T-helper 1 cell (primary cell): Measurements from ENCODE around the gene DRC7.

ENCODE experiments used
- DNase-seq, 5 donors: peaks; one replicate each; pipeline ENCODE4 v3.0.0-alpha.2; 2012 to 2020
- total RNA-seq, 4 donors: gene quantifications; one replicate each; lab custom pipeline; 2026; lab: John Stamatoyannopoulos, UW

DRC7 gene
- total RNA-seq: 0 reads per million in 4 donors

DNA sequence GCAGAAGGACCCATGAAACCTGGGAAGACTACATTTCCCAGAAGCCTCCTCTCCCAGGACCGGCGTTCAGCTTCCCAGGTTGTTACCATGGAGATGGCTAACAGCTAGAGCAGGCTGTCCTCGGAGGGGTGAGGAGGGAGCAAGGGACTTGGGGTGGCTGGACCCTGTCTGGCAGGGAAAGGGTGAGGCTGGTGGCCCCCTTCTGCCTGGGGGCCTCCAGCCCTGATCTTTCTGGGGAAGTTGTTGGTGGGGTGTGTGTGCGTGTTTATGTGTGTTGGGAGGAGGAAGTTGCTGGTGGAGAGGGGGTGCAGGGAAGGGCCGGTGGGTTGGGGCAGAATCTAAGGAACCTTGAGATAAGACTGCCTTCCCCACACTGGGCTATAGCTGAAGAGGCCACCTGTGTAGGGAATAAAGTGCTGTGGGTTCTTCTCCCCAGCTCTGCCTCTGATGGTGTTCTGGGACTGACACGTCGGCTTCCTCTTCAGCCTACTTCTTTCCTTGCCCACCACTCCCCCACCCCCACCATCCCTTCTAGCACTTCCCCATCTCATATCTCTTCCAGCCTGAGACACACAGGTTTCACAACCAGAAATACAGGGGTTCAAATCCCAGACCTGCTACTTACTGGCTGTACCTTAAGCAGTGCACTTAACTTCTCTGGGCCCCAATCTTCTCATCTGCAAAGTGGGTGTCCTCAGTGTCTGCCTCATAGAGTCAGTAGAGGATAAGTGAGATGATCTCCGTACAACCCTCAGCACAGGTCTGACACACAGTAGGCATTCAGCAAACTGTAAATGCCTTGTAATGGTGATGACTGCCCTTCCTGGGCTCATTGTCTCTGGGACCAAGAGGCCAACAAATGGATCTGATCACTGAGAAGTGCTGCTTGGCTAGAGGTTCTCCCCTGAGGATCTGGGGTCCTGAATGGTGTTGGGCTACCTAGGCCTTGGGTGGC, at the start of gene DRC7:
Gene DRC7 (plus strand): TSS at position 82 of the 955 bp plus-strand sequence. CDS start 3,144 bp downstream, outside the sequence.
- DNase-seq: peak in 1 of 5 donors; percentile 33

DNA sequence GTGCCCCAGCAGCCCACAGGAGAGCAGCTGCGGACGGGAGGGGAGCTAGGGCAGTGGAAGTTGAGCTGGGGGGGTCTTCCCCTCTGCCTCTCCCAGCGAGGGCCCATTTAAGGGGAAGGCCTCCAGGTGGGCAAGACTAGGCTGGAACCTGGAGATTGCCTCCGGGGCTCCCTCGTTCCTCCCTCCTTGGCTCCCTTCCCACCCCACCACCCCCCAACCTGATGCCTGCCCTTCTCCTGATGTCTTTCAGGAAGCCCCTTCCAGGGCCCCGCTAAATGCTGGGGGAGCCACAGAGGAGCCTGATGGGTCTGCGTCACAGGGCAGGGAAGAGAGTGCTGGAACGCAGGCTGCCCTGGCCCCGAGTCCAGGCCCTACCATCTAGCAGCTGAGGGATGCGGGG, 49.4 kb upstream of the DRC7 start:
- no peak for DNase-seq

DNA sequence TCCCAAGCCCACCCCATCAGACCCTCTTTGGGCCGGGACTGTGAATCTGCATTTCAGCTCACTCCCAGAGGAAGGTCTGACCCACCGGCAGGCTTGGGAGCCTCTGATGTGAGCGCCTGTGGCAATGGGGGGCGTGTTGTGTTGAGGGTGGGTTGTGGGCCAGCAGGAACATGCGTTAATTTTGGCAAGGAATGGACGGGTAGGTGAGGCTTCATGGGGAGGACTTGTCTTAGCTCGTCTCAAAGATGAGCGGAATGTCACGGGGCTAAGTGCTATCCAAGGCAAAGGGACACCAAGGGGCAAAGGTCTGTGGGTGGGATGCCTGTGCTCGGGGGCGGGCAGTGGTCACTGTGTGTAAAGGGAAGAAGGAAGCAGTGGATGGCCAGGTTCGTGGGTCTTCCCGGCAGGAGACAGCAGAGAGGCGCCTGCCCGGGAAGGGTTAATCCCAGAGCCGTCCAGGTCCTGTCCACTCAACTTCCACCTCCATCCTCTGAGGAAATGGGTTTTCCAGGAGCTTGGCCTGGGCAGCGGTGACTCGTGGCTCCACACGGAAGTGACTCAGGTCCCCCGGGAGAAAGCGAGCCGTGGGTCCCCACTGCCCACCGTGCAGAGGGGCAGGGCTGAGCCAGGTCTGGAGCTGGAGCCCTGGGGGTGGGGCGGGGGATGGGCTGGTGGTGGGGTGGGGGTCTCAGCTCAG, 48.8 kb upstream of the DRC7 start:
- DNase-seq: no peak

DNA sequence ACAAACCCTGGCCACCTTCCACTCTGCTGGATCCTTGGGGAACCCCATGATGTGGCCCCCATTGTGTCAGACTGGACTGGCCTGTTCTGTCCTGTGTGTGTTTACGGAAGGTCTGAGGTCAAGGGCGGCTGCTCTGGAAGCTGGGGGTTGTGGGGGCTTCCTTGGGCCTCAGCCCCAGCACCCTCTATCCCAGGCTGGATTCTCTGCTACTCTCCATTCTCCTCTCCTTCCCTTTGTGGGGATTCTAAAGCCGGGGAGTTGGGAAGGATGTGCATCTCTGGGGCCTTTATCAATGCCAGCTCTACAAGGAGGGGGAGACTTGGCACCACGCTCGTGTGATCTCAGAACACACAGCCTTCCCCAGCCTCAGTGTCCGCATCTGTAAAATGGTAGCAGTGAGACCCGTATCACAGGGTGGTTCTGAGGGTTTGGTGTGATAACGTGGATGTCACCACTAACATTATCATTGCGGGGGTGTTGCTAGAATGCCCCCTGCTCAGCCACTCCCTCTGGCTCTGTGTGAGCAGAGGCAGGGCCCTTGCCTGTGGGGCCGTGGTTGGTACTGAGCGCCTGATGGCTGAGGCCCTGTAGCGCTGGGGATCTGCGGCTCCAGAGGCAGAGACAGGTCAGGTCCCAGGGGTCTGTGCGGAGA, 48.1 kb upstream of the DRC7 start:
- no peak for DNase-seq

GRCh38 chr16:57647136-57647875, 47.3 kb upstream of the DRC7 start:
- no peak for DNase-seq

DNA sequence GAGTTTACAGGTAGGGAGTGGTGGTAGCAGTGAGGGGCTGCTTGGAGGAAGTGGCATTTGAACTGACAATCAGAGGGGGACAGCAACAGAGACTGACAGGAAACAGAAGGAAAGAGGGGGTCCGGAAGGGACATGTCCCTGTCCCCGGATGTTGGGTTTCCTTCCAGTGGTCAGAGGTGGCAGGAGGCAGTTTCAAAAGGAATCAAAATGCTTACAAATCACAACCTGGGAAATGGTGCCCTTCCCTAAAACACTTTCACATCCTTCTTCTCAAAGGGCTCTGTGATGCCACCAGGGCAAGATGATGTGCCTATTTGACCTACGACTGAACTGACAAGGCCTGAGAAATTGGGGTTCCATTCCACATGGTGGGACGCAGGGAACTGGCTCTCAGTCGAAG, 46.5 kb upstream of the DRC7 start:
- DNase-seq: no peak

- DNase-seq: peak; percentile 60 to 84 (median 77)
Observed at GRCh38 chr16:57648581-57649442, 45.8 kb upstream of the DRC7 start.

DNA sequence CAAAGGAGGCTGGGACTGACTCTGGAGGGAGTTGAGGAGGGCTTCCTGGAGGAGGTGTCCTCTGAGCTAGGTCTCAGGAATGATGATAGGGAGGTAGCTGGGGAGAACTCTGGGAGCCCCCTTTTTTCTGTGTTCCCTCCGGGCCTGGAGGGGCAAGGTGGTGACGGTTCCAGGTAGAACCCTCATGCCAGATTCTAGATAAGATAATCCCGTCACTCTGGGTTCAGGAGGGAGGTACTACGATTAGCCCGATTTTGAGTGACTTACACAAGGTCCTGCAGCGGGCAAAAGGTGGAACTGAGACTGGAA, 45.2 kb upstream of the DRC7 start:
- DNase-seq: no peak

DNA sequence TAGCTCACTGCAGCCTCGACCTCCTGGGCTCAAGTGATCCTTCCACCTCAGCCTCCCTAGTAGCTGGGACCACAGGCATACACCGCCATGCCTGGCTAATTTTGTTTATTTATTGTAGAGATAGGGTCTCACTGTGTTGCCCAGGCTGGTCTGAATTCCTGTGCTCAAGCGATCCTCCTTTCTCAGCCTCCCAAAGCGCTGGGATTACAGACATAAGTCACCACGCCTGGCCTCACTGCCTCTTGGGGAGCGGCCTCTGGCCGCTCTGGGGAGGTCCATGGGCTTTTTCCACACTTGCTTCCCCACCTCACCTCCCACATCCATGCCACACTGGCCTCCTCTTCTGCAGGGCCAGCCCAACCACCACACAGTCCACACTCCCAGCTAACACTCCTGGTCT, 44.8 kb upstream of the DRC7 start:
- DNase-seq: no peak

GRCh38 chr16:57651344-57652333, 43.0 kb upstream of the DRC7 start:
- DNase-seq: peak in 1 of 5 donors; percentile 71

DNA sequence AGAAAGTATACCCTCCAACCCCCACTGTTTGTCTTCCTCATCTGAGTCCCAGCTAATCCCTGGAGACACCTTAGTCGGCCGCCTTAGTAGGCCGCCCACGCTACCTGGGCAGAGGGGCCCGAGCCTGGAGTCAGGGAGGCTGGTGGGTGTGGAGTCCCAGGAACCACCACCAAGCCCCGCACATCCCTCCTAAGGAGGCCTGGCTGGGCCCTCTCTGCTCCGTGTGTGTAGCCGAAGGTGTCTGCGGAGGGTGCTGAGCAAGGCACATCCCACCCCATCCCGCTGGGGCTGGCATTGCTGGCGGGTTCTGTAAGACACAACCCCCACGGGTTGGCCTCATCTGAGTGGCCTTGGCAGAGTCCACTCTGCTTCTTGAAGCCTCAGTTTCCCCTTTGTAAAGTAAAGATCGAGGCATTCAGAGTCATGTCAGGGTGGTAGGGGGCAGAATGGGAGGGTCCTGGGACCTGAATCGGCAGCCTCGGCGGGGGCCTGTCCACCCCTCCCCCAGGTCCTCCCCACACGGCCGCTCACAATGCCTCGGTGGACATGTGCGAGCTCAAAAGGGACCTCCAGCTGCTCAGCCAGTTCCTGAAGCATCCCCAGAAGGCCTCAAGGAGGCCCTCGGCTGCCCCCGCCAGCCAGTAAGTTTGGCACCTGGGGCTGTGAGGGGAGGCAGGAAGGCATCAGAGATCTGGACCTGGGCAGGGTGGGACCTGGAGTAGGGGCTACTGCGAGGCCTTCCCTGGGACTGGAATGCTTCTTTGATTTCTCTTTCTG, 41.7 kb upstream of the DRC7 start:
- DNase-seq: no peak

DNA sequence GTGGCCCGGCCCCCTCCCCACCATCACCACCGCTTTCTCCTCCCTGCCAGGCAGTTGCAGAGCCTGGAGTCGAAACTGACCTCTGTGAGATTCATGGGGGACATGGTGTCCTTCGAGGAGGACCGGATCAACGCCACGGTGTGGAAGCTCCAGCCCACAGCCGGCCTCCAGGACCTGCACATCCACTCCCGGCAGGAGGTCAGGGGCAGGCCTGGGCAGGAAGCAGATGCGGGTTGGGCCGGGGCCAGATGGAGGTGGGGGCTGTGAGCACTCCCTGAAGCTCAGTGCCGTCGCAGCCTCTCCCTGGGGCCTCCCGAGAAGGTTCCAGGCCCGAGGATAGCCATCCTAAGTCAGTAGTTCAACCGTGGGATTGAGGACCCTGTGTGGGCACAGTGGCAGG, 40.7 kb upstream of the DRC7 start:
- DNase-seq: no peak

DNA sequence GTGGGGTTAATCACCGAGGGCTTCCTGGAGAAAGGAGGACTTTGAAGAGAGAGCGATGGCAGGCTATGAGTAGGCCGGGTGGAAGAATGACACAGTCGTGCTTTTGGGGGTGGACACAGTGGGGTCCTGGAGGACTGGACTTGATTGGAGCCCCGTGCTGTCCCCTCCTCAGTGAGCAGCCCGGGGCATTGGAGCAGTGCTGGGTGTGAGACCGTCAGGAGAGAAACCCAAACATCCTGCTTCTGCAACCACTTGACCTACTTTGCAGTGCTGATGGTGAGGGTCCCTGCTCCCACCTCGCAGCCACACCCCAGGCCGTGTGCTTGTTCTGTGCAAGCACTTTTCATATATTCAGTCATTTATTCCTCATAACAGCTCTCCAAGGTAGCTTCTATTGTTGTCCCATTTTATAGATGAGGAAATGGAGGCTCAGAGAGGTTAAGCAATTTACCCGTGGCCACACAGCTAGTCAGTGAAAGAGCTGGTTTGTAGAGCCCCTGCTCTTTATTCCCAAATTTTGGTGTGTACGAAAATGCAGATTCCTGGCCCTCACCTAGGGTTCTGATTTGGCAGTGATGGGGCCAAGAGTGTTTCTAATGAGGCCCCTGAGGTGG, 38.2 kb upstream of the DRC7 start:
- no peak for DNase-seq

GRCh38 chr16:57657228-57657627, 37.4 kb upstream of the DRC7 start:
- DNase-seq: no peak

GRCh38 chr16:57658130-57658877, 36.3 kb upstream of the DRC7 start:
- DNase-seq: no peak

DNA sequence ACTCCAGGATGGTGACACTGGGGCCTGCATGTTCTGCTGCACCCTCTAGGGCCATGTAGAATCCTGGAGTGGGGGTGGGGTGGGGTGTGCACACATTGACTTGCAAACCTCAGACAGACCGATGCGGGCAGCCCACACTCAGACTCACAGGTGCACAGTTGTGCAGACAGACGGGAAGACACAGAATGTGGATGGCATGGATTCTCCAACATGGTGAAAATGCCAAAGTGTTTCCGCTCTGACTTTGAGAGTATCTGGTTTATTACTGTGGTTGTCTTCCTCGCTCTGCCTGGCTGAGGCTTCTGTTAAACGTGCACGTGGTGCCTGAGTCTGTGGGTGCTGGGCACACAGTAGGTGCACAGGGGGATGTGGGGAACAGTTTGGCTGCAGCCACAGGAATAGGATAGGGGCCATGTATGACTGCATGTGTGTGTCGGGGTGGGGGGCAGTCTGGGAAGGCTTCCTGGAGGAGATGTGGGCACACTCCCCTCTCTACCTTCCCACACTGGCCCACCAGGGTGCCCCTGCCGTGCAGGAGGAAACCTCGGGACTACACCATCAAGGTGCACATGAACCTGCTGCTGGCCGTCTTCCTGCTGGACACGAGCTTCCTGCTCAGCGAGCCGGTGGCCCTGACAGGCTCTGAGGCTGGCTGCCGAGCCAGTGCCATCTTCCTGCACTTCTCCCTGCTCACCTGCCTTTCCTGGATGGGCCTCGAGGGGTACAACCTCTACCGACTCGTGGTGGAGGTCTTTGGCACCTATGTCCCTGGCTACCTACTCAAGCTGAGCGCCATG, 35.5 kb upstream of the DRC7 start:
- DNase-seq: no peak

DNA sequence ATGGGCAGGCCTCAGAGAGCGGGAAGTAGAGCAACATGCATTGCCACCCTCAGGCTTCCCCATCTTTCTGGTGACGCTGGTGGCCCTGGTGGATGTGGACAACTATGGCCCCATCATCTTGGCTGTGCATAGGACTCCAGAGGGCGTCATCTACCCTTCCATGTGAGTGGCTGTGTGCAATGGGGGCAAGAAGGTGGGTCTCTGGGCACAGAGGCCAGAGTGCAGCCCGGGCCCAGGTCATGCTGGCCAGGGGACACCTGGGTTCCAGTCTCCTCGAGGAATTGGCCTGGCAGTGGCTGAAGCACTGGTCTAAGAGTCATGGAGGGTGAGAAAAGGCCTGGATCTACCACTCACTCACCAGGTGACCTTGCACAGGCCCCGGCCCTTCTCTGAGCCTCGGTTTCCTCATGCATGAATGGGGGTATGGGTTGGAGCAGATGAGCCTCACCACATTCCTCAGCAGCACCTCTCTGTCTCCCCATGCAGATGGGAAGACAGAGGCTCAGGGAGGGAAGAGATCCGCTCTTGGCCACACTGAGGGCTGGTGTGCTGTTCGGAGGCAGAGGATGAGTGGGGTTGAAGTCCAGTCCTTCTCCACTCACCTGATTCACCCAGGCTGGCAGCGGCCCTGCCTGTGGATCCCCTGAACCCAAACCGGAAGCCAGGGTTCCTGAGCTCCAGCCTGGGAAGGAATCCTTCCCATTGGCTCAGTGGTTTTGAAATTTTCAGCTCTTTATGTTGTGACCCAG, 33.7 kb upstream of the DRC7 start:
- no peak for DNase-seq
